Left hindlimb (tissue), 1 donor: Measurements from ENCODE around the gene GIMAP1.

Experiments used
- DNase-seq: peaks from one replicate; pipeline ENCODE4 v3.0.0-alpha.2; 2018

GIMAP1 gene

GRCh38 chr7:150751702-150752101, 35.3 kb downstream of the GIMAP1 start:
- no peak for DNase-seq

GRCh38 chr7:150753239-150753638, 36.8 kb downstream of the GIMAP1 start:
- no peak for DNase-seq

GRCh38 chr7:150753826-150754603, 37.6 kb downstream of the GIMAP1 start:
- DNase-seq: no peak

GRCh38 chr7:150754951-150755350, 38.5 kb downstream of the GIMAP1 start:
- no peak for DNase-seq

- no peak for DNase-seq
These were observed 39.2 kb downstream of the GIMAP1 start for GRCh38 chr7:150755473-150756099.

GRCh38 chr7:150756166-150756565, 39.8 kb downstream of the GIMAP1 start:
- no peak for DNase-seq

- no peak for DNase-seq
These were observed 40.4 kb downstream of the GIMAP1 start for GRCh38 chr7:150756858-150757257.

- no peak for DNase-seq
These were observed 43.1 kb downstream of the GIMAP1 start for GRCh38 chr7:150759479-150759878.

GRCh38 chr7:150766334-150766709, 49.9 kb downstream of the GIMAP1 start:
- no peak for DNase-seq

GRCh38 chr7:150769768-150770167, 53.4 kb downstream of the GIMAP1 start:
- no peak for DNase-seq
